Transverse colon (tissue), 4 donors: Measurements from ENCODE around the gene BMAL2. TPM values are rescaled to one million over a fixed set of nuclear protein-coding genes. Genes with fewer than 3 reads are reported as not detected.

Experiments
- DNase-seq: peaks from one replicate; pipeline ENCODE4 v3.0.0-alpha.2; 2019
- H3K27ac ChIP-seq, 4 donors: fragments of 200-600 bp; sonication (generic); 2 replicates each; pipeline ENCODE4 v1.5.1; 2016 to 2018; ENCODE audit warnings: inconsistent platforms in 4 of 4
- H3K27me3 ChIP-seq: fragments of 200-600 bp; sonication (generic); 2 replicates; pipeline ENCODE4 v1.5.1; 2017; ENCODE audit warnings: inconsistent platforms
- H3K36me3 ChIP-seq, 4 donors: fragments of 200-600 bp; sonication (generic); 2 replicates each; pipeline ENCODE4 v1.5.1; 2017 to 2019; ENCODE audit warnings: inconsistent platforms in 4 of 4
- H3K4me1 ChIP-seq, 4 donors: fragments of 200-600 bp; sonication (generic); 2 replicates each; pipeline ENCODE4 v1.5.1; 2017 to 2020; ENCODE audit warnings: inconsistent platforms in 4 of 4
- H3K4me3 ChIP-seq, 4 donors: fragments of 200-600 bp; sonication (generic); 1 replicate in 1 of 4; 2 replicates in 3 of 4; pipeline versions ENCODE4 v1.5.1 to v1.6.1; 2017 to 2019; ENCODE audit warnings: inconsistent platforms in 4 of 4
- H3K9me3 ChIP-seq, 2 donors: fragments of 200-600 bp; sonication (generic); 2 replicates each; pipeline ENCODE4 v1.5.1; 2017 to 2019; ENCODE audit warnings: inconsistent platforms in 2 of 2
- EP300 ChIP-seq: sonication (generic); formaldehyde crosslinking; IDR thresholded peaks from one replicate; pipeline ENCODE4 v1.6.1; 2017; ENCODE audit warnings: antibody characterized with exemption, low read depth
- POLR2A ChIP-seq: fragments of 450-650 bp; IDR thresholded peaks from one replicate; pipeline ENCODE4 v1.6.1; 2016; ENCODE audit warnings: antibody characterized with exemption, mild to moderate bottlenecking, moderate library complexity
- POLR2AphosphoS5 ChIP-seq, 3 donors: sonication (generic); formaldehyde crosslinking; IDR thresholded peaks; one replicate each; pipeline ENCODE4 v1.6.1; 2016; ENCODE audit warnings: antibody characterized with exemption in 3 of 3
- WGBS, 2 donors: methylation state at CpG; one replicate each; pipeline ENCODE4 v1.1.5; 2018; ENCODE audit warnings: low coverage in 1 of 2; 5-methylcytosine and 5-hydroxymethylcytosine counted together
- in situ Hi-C, 4 donors: fragments of 200-750 bp; cut with MboI; loops; one replicate each; pipeline versions ENCODE4 v1.15.0 to v1.15.1; 2017; ENCODE audit warnings: low sequenced_read_pairs in 3 of 4, low pct_ligation_motif_present in 1 of 4, low pct_unique_long_range_greater_than_20kb in 1 of 4
- intact Hi-C: fragments of 100-400 bp; cut with DNase I; formaldehyde crosslinking; loops from one replicate; pipeline ENCODE4 v1.15.1; 2023; ENCODE audit warnings: low total_unique reads
- total RNA-seq, 4 donors: library from RNA; depleted of rRNA; stranded (reverse); fragments of >200 nt; gene quantifications; one replicate each; pipeline ENCODE4 v1.1.0, GENCODE V29; 2016
- TF ChIP-seq, protein P1 (sequence below), 5 experiments: fragments of 200-600 bp in 3 of 5; fragments of 450-650 bp in 2 of 5; sonication (generic) in 3 of 5; IDR thresholded peaks; 1 replicate in 2 of 5; 2 replicates in 3 of 5; pipeline ENCODE4 v1.5.1; 2016 to 2017; ENCODE audit warnings: antibody characterized with exemption in 5 of 5, inconsistent platforms in 3 of 5, mild to moderate bottlenecking in 2 of 5, moderate library complexity in 1 of 5

Gene BMAL2
- total RNA-seq, 4 donors from 2014 or later, result 0.75 to 1.7 (median 1.3) TPM

DNA sequence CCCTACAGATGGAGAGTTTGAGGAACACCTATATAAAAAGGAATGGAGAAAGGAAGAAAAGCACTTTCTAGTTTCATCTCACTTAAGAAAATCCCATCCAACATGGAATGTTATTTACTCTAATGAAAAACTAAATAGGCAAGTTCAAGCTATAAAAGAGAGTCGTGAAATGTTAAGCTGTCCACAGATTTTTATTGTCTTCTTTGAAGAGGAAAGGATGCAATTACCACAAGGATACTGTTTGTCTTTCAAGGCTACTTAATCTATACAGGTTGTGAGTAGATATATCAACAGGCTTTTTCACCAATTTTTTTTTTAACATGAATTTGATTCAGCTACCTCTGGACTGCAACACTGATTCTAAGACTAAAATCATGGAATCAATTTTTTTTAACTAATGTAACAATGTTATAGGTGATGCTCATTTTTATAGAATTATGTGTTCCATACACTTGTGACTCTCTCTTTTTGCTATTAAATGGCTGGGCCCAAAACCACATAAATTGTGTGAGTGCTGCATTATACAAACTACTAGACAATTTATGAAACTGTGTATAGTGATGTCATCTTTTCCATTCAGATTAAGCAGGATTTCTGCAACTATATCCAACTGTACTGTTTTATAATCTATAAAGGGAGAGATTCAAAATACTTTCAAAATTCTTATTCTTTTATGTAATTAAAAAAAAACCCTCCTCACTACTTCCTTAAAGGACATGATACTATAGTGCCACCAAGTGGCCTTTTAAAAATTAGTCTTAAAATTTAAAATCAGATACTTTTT, 26.8 kb upstream of the BMAL2 start:
- TF ChIP-seq EP300, result no peak
- no peak for TF ChIP-seq POLR2AphosphoS5 (IDR thresholded peaks at IDR 0.05)
- no peak for TF ChIP-seq POLR2A
- TF ChIP-seq, protein P1, sequence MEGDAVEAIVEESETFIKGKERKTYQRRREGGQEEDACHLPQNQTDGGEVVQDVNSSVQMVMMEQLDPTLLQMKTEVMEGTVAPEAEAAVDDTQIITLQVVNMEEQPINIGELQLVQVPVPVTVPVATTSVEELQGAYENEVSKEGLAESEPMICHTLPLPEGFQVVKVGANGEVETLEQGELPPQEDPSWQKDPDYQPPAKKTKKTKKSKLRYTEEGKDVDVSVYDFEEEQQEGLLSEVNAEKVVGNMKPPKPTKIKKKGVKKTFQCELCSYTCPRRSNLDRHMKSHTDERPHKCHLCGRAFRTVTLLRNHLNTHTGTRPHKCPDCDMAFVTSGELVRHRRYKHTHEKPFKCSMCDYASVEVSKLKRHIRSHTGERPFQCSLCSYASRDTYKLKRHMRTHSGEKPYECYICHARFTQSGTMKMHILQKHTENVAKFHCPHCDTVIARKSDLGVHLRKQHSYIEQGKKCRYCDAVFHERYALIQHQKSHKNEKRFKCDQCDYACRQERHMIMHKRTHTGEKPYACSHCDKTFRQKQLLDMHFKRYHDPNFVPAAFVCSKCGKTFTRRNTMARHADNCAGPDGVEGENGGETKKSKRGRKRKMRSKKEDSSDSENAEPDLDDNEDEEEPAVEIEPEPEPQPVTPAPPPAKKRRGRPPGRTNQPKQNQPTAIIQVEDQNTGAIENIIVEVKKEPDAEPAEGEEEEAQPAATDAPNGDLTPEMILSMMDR (IDR thresholded peaks at IDR 0.05), result peak; percentile 50 to 69 (median 52)
- Histone ChIP-seq H3K4me1 (peaks cover 0 to 22% (median 3%) of the 10 kb centered on the region in 4 donors), H3K9me3 (no peaks in the 10 kb centered on the region), H3K36me3 (peaks cover 0 to 24% (median 10%) of the 10 kb centered on the region in 4 donors), H3K4me3 (no peak overlapping the region), H3K27me3 (no peaks in the 10 kb centered on the region), H3K27ac (peak overlapping the region; percentile 30 to 49 (median 42))
- 40 to 42% methylated on average over 1 of the region's 1 CpG for WGBS, 2 donors
- in situ Hi-C loops (loop anchor here in 3 of 4 donors (25.0 kb wide), 2 partner anchors 169 to 269 kb away; no protein-coding TSS in a partner anchor), intact Hi-C loops (loop anchor here (10.0 kb wide), 1 partner anchor 291 kb away; the partner anchor contains the start of gene TM7SF3)
- no peak for DNase-seq

DNA sequence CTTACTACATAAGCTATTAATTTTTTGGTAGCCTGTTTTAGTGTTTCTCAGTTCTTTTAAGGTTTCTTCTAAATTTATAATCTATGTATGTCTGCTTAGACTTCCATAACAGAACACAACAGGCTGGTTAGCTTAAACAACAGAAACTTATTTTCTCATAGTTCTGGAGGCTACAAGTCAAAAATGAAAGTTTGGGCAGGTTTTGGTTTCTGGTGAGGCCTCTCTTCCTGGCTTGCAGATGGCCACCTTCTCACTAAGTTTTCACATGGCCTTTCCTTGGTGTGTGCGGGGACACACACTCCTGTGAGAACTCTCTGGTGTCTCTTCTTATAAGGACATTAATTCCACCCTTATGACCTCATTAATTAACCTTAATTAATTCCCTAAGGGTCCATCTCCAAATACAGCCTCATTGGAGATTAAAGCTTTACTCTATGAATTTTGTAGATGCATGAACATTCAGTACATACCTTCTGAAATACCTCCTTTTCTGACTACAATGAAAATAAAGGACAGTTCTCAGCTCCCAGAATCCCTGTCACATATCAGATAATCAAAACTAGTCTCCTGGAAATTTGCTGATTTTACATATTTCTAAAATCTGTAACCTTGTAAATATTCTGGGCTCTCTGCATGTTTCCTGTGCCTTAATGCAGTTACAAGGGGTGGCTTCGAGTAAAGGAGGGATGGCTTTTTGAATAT, 23.2 kb upstream of the BMAL2 start:
- in situ Hi-C loops (loop anchor here in 3 of 4 donors (25.0 kb wide), 2 partner anchors 172 to 272 kb away; no protein-coding TSS in a partner anchor), intact Hi-C loops (loop anchor here (10.0 kb wide), 1 partner anchor 295 kb away; the partner anchor contains the start of gene TM7SF3)
- no peak for TF ChIP-seq EP300
- TF ChIP-seq POLR2AphosphoS5 (IDR thresholded peaks at IDR 0.05), result no peak
- TF ChIP-seq, protein P1 (IDR thresholded peaks at IDR 0.05), result no peak
- no peak for TF ChIP-seq POLR2A
- peaks cover 0 to 18% (median 2%) of the 10 kb centered on the region in 4 donors for H3K4me1 ChIP-seq
- H3K36me3 ChIP-seq, result peaks cover 0 to 45% (median 16%) of the 10 kb centered on the region in 4 donors
- H3K27me3 ChIP-seq, result no peaks in the 10 kb centered on the region
- no peak overlapping the region for H3K4me3 ChIP-seq
- DNase-seq, result no peak
- no peaks in the 10 kb centered on the region for H3K9me3 ChIP-seq
- WGBS, 2 donors, result 76 to 100% methylated on average over 2 of the region's 2 CpGs
- no peak overlapping the region for H3K27ac ChIP-seq

DNA sequence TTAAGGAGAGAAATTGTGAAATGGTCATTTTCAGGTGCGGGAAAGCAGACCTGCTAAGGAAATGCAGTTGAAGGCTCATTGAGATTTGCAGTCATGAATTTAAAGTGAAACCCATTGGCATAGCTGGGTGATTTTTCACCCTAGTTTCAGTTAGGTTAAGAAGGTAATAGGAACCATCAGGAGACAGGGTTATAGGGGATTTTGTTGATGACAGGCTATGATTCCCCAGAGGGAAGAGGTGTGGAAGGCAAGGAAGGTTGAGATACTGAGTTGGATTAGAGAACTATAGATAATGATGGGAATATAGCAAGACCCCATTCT, 22.7 kb upstream of the BMAL2 start:
- DNase-seq, result no peak
- intact Hi-C loops, result loop anchor here (10.0 kb wide), 1 partner anchor 295 kb away; the partner anchor contains the start of gene TM7SF3
- Histone ChIP-seq H3K27ac (no peak overlapping the region), H3K36me3 (peaks cover 0 to 50% (median 17%) of the 10 kb centered on the region in 4 donors), H3K4me1 (peaks cover 0 to 18% (median 1%) of the 10 kb centered on the region in 4 donors), H3K9me3 (no peaks in the 10 kb centered on the region), H3K27me3 (no peaks in the 10 kb centered on the region), H3K4me3 (no peak overlapping the region)
- TF ChIP-seq, protein P1 (IDR thresholded peaks at IDR 0.05), result no peak
- TF ChIP-seq POLR2A (no peak), EP300 (no peak), POLR2AphosphoS5 (IDR thresholded peaks at IDR 0.05) (no peak)
- in situ Hi-C loops, result loop anchor here (10.0 to 25.0 kb wide), 3 partner anchors 173 to 275 kb away; no protein-coding TSS in a partner anchor
- WGBS, 2 donors, result 63 to 91% methylated on average over 1 of the region's 1 CpG

DNA sequence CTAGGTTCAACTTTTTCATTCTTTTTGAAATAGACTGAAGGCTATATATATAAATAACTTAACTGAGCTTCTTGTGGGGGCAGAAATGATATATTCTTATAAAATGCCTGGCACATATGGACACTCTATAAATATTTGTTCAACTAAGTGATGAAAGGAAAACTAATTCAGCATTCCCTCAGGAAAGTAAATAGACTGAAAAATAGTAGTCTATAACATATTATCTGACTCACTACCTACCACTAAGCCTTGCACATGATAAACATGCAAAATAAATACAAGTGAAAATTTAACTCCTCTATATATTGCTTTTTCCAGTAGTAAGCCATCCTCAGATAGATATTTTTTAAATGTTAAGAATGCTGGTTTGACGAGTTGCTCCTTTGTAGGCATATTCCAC, 15.7 kb upstream of the BMAL2 start:
- Histone ChIP-seq H3K27ac (no peak overlapping the region), H3K9me3 (no peaks in the 10 kb centered on the region), H3K36me3 (peaks cover 0 to 84% (median 28%) of the 10 kb centered on the region in 4 donors), H3K27me3 (no peaks in the 10 kb centered on the region), H3K4me1 (no peaks in the 10 kb centered on the region), H3K4me3 (no peak overlapping the region)
- DNase-seq, result no peak
- intact Hi-C loops (no loop called here), in situ Hi-C loops (loop anchor here (10.0 to 25.0 kb wide), 3 partner anchors 180 to 282 kb away; no protein-coding TSS in a partner anchor)
- 86 to 89% methylated on average over 1 of the region's 1 CpG for WGBS, 2 donors
- TF ChIP-seq, protein P1 (IDR thresholded peaks at IDR 0.05), result no peak
- no peak for TF ChIP-seq POLR2A
- TF ChIP-seq EP300, result no peak
- TF ChIP-seq POLR2AphosphoS5 (IDR thresholded peaks at IDR 0.05), result no peak
